ENCODE measurements around the gene RUNX2. TPM values are rescaled to one million over a fixed set of nuclear protein-coding genes. Genes with fewer than 3 reads are reported as not detected.
A peak's percentile ranks its signal among the peaks of the same experiment; 100 is the strongest.

RUNX2 gene
- total RNA-seq, 1 donor from 2014 or later = 3.7 TPM

- Histone ChIP-seq H3K27ac (no peak overlapping the region), H3K36me3 (no peaks in the 10 kb centered on the region), H3K4me3 (no peak overlapping the region), H3K4me1 (peaks cover 14% of the 10 kb centered on the region), H3K9me3 (no peaks in the 10 kb centered on the region), H3K27me3 (ENCODE audit: low read depth) (no peaks in the 10 kb centered on the region)
- TF ChIP-seq CTCF (IDR thresholded peaks at IDR 0.05) = no peak
- ATAC-seq = no peak
- DNase-seq = no peak
- intact Hi-C loops (cut with DNase I) = no loop called here
These were observed 238.8 kb downstream of the RUNX2 start for GRCh38 chr6:45566882-45567281.

GRCh38 chr6:45567879-45568278, 239.7 kb downstream of the RUNX2 start:
- DNase-seq (no peak), ATAC-seq (no peak)
- intact Hi-C loops (cut with DNase I) = no loop called here
- no peaks in the 10 kb centered on the region for H3K9me3 ChIP-seq
- H3K4me1 ChIP-seq = peaks cover 14% of the 10 kb centered on the region
- no peak overlapping the region for H3K4me3 ChIP-seq
- no peaks in the 10 kb centered on the region for H3K27me3 ChIP-seq (ENCODE audit: low read depth)
- no peak overlapping the region for H3K27ac ChIP-seq
- no peaks in the 10 kb centered on the region for H3K36me3 ChIP-seq
- TF ChIP-seq CTCF (IDR thresholded peaks at IDR 0.05) = no peak

- Histone ChIP-seq H3K36me3 (no peaks in the 10 kb centered on the region), H3K4me1 (peaks cover 14% of the 10 kb centered on the region), H3K4me3 (no peak overlapping the region), H3K9me3 (no peaks in the 10 kb centered on the region), H3K27ac (no peak overlapping the region), H3K27me3 (ENCODE audit: low read depth) (no peaks in the 10 kb centered on the region)
- no peak for DNase-seq
- intact Hi-C loops (cut with DNase I) = no loop called here
- no peak for ATAC-seq
- TF ChIP-seq CTCF (IDR thresholded peaks at IDR 0.05) = no peak
These were observed 240.5 kb downstream of the RUNX2 start for GRCh38 chr6:45568626-45569025.

GRCh38 chr6:45569210-45569945, 241.2 kb downstream of the RUNX2 start:
- Histone ChIP-seq H3K36me3 (no peaks in the 10 kb centered on the region), H3K9me3 (no peaks in the 10 kb centered on the region), H3K27me3 (ENCODE audit: low read depth) (no peaks in the 10 kb centered on the region), H3K4me3 (no peak overlapping the region), H3K4me1 (peaks cover 14% of the 10 kb centered on the region), H3K27ac (no peak overlapping the region)
- intact Hi-C loops (cut with DNase I) = no loop called here
- DNase-seq = peak; percentile 79
- no peak for TF ChIP-seq CTCF (IDR thresholded peaks at IDR 0.05)
- ATAC-seq = peak; percentile 82 to 89

GRCh38 chr6:45571159-45571558, 243.0 kb downstream of the RUNX2 start:
- intact Hi-C loops (cut with DNase I) = no loop called here
- no peak overlapping the region for H3K4me3 ChIP-seq
- no peak for DNase-seq
- H3K27ac ChIP-seq = peak overlapping the region; percentile 20
- H3K4me1 ChIP-seq = peaks cover 14% of the 10 kb centered on the region
- ATAC-seq = peak; percentile 55 to 92
- H3K9me3 ChIP-seq = no peaks in the 10 kb centered on the region
- H3K36me3 ChIP-seq = no peaks in the 10 kb centered on the region
- H3K27me3 ChIP-seq (ENCODE audit: low read depth) = no peaks in the 10 kb centered on the region
- no peak for TF ChIP-seq CTCF (IDR thresholded peaks at IDR 0.05)

Data from lower lobe of right lung (tissue), 2 donors.